GM21737 (cell line): ENCODE data around the gene CCDC192.
"Not testable (repeated sequence)": the region's sequence is repeated elsewhere in the genome, so short reads cannot be mapped to it uniquely, and the experiment has no call there.

Experiments used
- ATAC-seq: cut with Tn5 transposase; IDR thresholded peaks from one replicate; pipeline ENCODE4 v1.9.1; 2021; ENCODE audit warnings: mild to moderate bottlenecking, moderate library complexity; ENCODE audit not compliant: unreplicated experiment

CCDC192 gene

GRCh38 chr5:127758766-127759283 is 55.6 kb downstream of the CCDC192 start:
- ATAC-seq = no peak

- ATAC-seq = no peak
These were observed 58.7 kb downstream of the CCDC192 start for GRCh38 chr5:127761869-127762268.

- no peak for ATAC-seq
These were observed 59.2 kb downstream of the CCDC192 start for GRCh38 chr5:127762412-127762811.

- ATAC-seq = no peak
These were observed 63.6 kb downstream of the CCDC192 start for GRCh38 chr5:127766676-127767335.

GRCh38 chr5:127769386-127769785 is 66.2 kb downstream of the CCDC192 start:
- no peak for ATAC-seq

- no peak for ATAC-seq
These were observed 67.1 kb downstream of the CCDC192 start for GRCh38 chr5:127770272-127770671.

GRCh38 chr5:127772531-127772930 is 69.3 kb downstream of the CCDC192 start:
- no peak for ATAC-seq

GRCh38 chr5:127774221-127774620 is 71.0 kb downstream of the CCDC192 start:
- ATAC-seq = no peak

GRCh38 chr5:127776477-127776876 is 73.3 kb downstream of the CCDC192 start:
- no peak for ATAC-seq

- no peak for ATAC-seq
These were observed 74.8 kb downstream of the CCDC192 start for GRCh38 chr5:127777957-127778356.

- ATAC-seq = not testable (repeated sequence)
These were observed 79.3 kb downstream of the CCDC192 start for GRCh38 chr5:127782450-127782849.

- no peak for ATAC-seq
These were observed 82.1 kb downstream of the CCDC192 start for GRCh38 chr5:127785098-127785927.

GRCh38 chr5:127791439-127791838 is 88.2 kb downstream of the CCDC192 start:
- no peak for ATAC-seq

- not testable (repeated sequence) for ATAC-seq
These were observed 88.7 kb downstream of the CCDC192 start for GRCh38 chr5:127791908-127792307.

GRCh38 chr5:127793052-127793451 is 89.9 kb downstream of the CCDC192 start:
- ATAC-seq = no peak

GRCh38 chr5:127793879-127794278 is 90.7 kb downstream of the CCDC192 start:
- no peak for ATAC-seq

GRCh38 chr5:127796211-127796610 is 93.0 kb downstream of the CCDC192 start:
- no peak for ATAC-seq

- ATAC-seq = no peak
These were observed 96.2 kb downstream of the CCDC192 start for GRCh38 chr5:127799293-127799905.

GRCh38 chr5:127801751-127802476 is 98.7 kb downstream of the CCDC192 start:
- ATAC-seq = no peak

- no peak for ATAC-seq
These were observed 99.3 kb downstream of the CCDC192 start for GRCh38 chr5:127802477-127802865.

GRCh38 chr5:127804886-127805426 is 101.8 kb downstream of the CCDC192 start:
- ATAC-seq = no peak
